OCI-LY3 (cell line): Measurements from ENCODE around the gene PEPD.

Experiments
- EZH2phosphoT487 ChIP-seq: fragments of 200-600 bp; shearing (Covaris generic); IDR thresholded peaks from 2 replicates; pipeline ENCODE4 v1.6.1; 2018; ENCODE audit warnings: antibody characterized with exemption, mixed run types, low read depth
- TF ChIP-seq, protein P1 (sequence below): fragments of 200-600, 300-600 bp; sonication (generic); IDR thresholded peaks from 2 replicates; pipeline ENCODE4 v1.5.1; 2014; ENCODE audit warnings: antibody characterized with exemption, low read length, low read depth

DNA sequence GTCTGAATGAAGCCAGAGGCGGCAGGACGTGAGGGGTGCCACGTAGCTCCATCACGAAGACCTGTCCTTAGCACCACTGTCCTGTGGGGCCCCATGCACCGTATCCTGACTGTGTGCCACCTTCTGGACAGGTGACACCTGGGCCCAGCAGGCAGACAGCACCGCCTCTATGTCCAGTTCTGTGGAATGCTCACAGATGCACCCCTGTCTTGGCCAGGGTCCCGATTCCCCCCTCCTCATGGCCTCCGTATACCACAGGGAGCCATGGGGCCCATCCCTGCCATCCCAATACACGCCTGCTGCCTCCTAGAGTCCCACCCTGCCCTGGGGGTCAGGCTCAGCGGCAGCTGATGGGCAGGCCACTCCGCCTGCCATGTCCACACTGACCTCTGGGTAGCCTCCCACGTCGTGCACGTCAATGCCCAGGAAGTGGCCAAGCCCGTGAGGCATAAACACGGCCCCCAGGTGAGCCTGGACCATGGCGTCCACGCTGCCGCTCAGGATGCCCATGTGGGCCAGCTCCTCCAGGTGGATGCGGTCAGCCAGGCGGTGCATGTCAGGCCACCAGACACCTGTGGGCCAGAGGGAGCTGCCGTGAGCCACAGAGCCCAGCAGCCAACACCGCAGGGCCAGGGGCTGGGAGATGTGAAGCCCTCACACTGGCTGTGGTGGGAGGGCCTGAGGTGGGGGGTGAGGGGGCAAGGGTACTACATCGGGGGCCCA lies 130.5 kb downstream of the PEPD start:
- TF ChIP-seq, protein P1, sequence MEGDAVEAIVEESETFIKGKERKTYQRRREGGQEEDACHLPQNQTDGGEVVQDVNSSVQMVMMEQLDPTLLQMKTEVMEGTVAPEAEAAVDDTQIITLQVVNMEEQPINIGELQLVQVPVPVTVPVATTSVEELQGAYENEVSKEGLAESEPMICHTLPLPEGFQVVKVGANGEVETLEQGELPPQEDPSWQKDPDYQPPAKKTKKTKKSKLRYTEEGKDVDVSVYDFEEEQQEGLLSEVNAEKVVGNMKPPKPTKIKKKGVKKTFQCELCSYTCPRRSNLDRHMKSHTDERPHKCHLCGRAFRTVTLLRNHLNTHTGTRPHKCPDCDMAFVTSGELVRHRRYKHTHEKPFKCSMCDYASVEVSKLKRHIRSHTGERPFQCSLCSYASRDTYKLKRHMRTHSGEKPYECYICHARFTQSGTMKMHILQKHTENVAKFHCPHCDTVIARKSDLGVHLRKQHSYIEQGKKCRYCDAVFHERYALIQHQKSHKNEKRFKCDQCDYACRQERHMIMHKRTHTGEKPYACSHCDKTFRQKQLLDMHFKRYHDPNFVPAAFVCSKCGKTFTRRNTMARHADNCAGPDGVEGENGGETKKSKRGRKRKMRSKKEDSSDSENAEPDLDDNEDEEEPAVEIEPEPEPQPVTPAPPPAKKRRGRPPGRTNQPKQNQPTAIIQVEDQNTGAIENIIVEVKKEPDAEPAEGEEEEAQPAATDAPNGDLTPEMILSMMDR, result no peak
- TF ChIP-seq EZH2phosphoT487, result no peak
